Measurements from ENCODE around the gene ATP10A. TPM values are rescaled to one million over a fixed set of nuclear protein-coding genes. Genes with fewer than 3 reads are reported as not detected.

Gene ATP10A
- total and polyA plus RNA-seq, 9 donors: 0.28 to 3.2 (median 1.1) TPM

DNA sequence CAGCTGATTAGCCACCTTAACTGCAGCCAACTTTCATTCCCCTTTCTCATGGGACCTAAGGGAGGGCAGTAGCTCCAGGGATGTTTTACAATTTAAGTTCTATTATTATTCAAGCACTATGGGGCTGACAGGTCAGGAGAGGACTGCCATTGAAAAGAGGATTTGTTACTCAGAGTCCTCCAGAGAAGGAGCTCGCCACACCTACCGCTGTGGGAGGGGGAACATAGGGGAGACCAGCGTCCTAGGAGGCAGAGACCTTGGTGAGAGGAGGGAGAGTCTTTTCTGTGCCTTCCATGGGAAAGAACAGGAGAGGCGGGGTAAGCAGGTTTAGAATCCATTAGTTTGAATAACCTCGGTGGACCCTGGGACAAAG lies 14.4 kb downstream of the ATP10A start:
- H3K36me3 ChIP-seq: no peaks in the 10 kb centered on the region
- peaks cover 5% of the 10 kb centered on the region for H3K4me1 ChIP-seq (ENCODE audit: insufficient read depth)
- TF ChIP-seq POLR2A (IDR thresholded peaks at IDR 0.05) (no peak), EP300 (IDR thresholded peaks at IDR 0.05) (no peak)
- TF ChIP-seq, protein P1, sequence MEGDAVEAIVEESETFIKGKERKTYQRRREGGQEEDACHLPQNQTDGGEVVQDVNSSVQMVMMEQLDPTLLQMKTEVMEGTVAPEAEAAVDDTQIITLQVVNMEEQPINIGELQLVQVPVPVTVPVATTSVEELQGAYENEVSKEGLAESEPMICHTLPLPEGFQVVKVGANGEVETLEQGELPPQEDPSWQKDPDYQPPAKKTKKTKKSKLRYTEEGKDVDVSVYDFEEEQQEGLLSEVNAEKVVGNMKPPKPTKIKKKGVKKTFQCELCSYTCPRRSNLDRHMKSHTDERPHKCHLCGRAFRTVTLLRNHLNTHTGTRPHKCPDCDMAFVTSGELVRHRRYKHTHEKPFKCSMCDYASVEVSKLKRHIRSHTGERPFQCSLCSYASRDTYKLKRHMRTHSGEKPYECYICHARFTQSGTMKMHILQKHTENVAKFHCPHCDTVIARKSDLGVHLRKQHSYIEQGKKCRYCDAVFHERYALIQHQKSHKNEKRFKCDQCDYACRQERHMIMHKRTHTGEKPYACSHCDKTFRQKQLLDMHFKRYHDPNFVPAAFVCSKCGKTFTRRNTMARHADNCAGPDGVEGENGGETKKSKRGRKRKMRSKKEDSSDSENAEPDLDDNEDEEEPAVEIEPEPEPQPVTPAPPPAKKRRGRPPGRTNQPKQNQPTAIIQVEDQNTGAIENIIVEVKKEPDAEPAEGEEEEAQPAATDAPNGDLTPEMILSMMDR (IDR thresholded peaks at IDR 0.05): no peak
- 81 to 86% (median 85%) methylated on average over 5 of the region's 5 CpGs for WGBS, 3 donors
- no peaks in the 10 kb centered on the region for H3K9me3 ChIP-seq
- no peak for DNase-seq
- H3K4me3 ChIP-seq: no peak overlapping the region
- intact Hi-C loops (cut with DNase I): no loop called here
- no peaks in the 10 kb centered on the region for H3K27me3 ChIP-seq
- H3K27ac ChIP-seq: no peak overlapping the region

DNA sequence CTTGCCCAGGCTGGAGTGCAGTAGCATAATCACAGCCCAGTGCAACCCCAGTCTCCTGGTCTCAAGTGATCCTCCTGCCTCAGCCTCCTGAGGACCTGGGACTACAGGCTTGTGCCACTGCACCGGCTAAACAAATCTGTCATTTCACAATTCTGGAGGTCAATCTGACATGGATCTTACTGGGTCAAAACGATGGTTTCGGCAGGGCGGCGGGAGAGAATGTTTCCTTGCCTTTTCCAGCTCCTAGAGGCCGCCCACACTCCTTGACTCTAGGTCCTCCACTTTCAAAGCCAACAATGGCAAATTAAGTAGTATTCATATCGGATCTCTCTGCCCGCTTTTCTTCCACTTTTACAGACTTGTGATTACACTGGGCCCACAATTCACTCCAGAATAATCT lies 14.8 kb downstream of the ATP10A start:
- DNase-seq: no peak
- Histone ChIP-seq H3K9me3 (no peaks in the 10 kb centered on the region), H3K36me3 (no peaks in the 10 kb centered on the region), H3K4me3 (no peak overlapping the region), H3K27ac (no peak overlapping the region), H3K27me3 (no peaks in the 10 kb centered on the region), H3K4me1 (ENCODE audit: insufficient read depth) (peaks cover 5% of the 10 kb centered on the region)
- intact Hi-C loops (cut with DNase I): no loop called here
- no peak for TF ChIP-seq EP300 (IDR thresholded peaks at IDR 0.05)
- TF ChIP-seq, protein P1 (IDR thresholded peaks at IDR 0.05): no peak
- TF ChIP-seq POLR2A (IDR thresholded peaks at IDR 0.05): no peak
- 87 to 93% (median 90%) methylated on average over 8 of the region's 8 CpGs for whole genome bisulfite sequencing, 3 donors

DNA sequence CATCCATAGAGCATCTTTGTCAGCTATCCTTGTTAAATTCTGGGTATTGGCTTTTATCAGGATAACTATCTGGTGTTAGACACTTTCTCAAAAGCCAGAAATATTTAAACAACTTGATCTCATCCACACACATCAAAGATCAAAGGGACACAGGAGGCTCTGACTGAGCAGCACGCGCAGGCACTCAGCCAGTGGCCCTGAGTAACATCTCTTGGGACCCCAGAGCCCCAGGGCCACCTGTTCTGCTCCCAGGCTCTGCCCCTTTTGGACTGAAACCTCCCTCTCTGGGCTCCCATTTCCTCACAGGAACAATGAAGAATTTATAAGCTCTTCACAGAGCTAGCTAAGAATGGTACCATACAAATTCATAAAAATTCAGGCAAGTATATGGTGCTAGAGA lies 16.1 kb downstream of the ATP10A start:
- Histone ChIP-seq H3K4me1 (ENCODE audit: insufficient read depth) (peaks cover 5% of the 10 kb centered on the region), H3K27me3 (no peaks in the 10 kb centered on the region), H3K4me3 (no peak overlapping the region), H3K27ac (no peak overlapping the region), H3K9me3 (no peaks in the 10 kb centered on the region), H3K36me3 (no peaks in the 10 kb centered on the region)
- WGBS, 3 donors: 50 to 74% (median 70%) methylated on average over 2 of the region's 2 CpGs
- DNase-seq: no peak
- TF ChIP-seq, protein P1 (IDR thresholded peaks at IDR 0.05): no peak
- TF ChIP-seq POLR2A (IDR thresholded peaks at IDR 0.05) (no peak), EP300 (IDR thresholded peaks at IDR 0.05) (no peak)
- intact Hi-C loops (cut with DNase I): no loop called here

DNA sequence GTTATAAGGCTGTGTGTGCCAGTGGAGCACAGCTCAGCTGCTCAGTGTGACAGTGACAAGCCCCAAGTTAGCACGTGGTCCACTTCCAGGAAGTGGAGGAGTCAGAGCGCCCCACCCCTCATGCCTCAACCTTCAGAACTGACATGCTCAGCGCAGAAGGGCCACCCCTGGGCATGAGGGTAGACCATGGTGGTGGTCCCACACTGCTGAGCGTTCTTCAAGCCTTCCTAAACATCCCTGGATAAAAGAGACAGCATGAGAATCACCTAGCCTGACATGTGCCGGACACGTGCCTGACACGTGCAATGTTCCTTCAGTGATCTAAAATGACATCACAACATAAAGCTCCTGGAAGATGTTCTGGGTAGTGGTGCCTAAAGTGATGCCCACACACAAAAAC lies 16.8 kb downstream of the ATP10A start:
- Histone ChIP-seq H3K9me3 (no peaks in the 10 kb centered on the region), H3K27me3 (no peaks in the 10 kb centered on the region), H3K36me3 (no peaks in the 10 kb centered on the region), H3K4me1 (ENCODE audit: insufficient read depth) (peaks cover 5% of the 10 kb centered on the region), H3K4me3 (no peak overlapping the region), H3K27ac (no peak overlapping the region)
- no peak for DNase-seq
- TF ChIP-seq EP300 (IDR thresholded peaks at IDR 0.05) (no peak), POLR2A (IDR thresholded peaks at IDR 0.05) (no peak)
- TF ChIP-seq, protein P1 (IDR thresholded peaks at IDR 0.05): no peak
- WGBS, 3 donors: 71 to 85% (median 78%) methylated on average over 7 of the region's 7 CpGs
- intact Hi-C loops (cut with DNase I): no loop called here

Measured in ovary (tissue), 9 donors.